GM21825 (cell line): ENCODE results near the gene PDCD6IP.
"Not testable (repeated sequence)": the region's sequence is repeated elsewhere in the genome, so short reads cannot be mapped to it uniquely, and the experiment has no call there.

Source experiments
- ATAC-seq: cut with Tn5 transposase; IDR thresholded peaks from one replicate; pipeline ENCODE4 v1.9.1; 2021; ENCODE audit warnings: mild to moderate bottlenecking, moderate library complexity; ENCODE audit not compliant: unreplicated experiment

The PDCD6IP gene, protein sequence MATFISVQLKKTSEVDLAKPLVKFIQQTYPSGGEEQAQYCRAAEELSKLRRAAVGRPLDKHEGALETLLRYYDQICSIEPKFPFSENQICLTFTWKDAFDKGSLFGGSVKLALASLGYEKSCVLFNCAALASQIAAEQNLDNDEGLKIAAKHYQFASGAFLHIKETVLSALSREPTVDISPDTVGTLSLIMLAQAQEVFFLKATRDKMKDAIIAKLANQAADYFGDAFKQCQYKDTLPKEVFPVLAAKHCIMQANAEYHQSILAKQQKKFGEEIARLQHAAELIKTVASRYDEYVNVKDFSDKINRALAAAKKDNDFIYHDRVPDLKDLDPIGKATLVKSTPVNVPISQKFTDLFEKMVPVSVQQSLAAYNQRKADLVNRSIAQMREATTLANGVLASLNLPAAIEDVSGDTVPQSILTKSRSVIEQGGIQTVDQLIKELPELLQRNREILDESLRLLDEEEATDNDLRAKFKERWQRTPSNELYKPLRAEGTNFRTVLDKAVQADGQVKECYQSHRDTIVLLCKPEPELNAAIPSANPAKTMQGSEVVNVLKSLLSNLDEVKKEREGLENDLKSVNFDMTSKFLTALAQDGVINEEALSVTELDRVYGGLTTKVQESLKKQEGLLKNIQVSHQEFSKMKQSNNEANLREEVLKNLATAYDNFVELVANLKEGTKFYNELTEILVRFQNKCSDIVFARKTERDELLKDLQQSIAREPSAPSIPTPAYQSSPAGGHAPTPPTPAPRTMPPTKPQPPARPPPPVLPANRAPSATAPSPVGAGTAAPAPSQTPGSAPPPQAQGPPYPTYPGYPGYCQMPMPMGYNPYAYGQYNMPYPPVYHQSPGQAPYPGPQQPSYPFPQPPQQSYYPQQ

GRCh38 chr3:33798418-33799201 lies at the start of gene PDCD6IP:
Gene PDCD6IP (plus strand): TSS chr3:33798630. CDS start chr3:33798729, 99 bp downstream.
- ATAC-seq, result peak; percentile 88

DNA sequence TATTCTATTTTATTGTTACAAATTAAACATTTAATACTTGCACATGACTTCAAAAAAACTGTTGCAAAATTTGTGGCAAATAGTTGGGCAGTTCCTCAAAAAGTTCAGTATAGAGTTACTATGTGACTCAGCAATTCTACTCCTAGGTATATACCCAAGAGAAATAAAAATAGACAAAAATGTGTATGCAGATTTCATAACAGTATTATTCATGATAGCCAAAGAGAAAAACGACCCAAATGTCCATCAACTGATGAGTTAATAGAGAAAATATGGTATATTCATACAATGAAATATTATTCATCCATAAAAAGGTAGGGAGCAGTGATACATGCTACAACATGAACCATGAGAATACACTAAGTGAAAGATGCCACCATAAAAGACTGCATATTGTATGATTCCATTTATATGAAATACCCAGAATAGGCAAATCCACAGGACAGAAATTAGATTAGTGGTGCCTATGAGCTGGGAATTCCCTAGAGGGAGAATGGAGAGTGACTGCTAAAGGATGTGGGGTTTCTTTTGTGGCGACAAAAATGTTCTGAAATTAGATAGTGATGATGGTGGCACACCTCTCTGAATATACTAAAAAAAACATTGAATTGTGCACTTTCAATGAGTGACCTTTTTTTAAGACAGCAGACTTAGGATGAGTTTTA lies 48.8 kb upstream of the PDCD6IP start:
- ATAC-seq, result no peak

DNA sequence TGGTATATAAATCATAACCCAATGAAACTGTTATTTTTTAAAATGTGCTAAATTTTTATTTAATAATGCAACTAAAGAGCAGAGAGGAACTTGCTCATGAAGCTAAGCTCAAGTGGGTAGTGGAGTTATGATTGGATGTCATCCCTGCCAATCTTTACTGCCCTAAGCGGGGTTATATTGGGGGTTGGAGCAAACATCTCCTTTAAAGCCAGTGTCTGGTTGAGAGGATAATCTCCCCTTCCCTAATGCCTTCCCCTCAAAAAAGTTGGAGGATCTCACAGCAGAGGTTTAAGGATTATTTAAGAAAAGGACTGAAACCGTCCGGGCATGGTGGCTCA lies 48.2 kb upstream of the PDCD6IP start:
- ATAC-seq, result no peak

DNA sequence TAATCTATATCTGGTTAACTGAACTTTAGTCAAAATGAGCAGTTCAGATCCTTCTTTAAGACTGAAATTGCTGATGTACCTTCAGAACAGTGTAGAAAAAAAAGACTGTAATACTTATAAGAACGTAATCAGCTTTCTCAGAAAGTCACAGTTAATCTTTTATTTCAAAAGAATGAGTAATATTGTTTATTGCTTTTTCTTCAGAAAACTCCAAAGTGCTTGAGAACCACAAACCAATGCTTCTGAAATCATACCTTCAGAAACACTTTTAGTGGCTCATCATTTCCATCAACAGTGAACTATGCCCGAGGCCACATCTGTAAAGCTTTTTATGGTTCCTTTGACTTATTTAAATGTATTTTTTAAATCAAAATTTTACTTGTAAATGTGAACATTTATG lies 47.1 kb upstream of the PDCD6IP start:
- ATAC-seq, result no peak

DNA sequence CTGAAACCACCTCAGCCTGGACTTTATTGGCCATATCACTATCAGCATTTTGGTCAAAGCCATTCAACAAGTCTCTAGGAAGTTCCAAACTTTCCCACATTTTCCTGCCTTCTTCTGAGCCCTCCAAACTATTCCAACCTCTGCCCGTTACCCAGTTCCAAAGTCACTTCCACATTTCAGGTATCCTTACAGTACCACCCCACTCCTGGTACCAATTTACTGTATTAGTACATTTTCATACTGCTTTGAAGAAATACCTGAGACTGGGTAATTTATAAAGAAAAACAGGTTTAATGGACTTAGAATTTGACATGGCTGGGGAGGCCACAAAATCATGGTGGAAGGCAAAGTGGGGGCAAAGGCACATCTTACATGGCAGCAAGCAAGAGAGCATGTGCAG lies 44.0 kb upstream of the PDCD6IP start:
- ATAC-seq, result not testable (repeated sequence)

DNA sequence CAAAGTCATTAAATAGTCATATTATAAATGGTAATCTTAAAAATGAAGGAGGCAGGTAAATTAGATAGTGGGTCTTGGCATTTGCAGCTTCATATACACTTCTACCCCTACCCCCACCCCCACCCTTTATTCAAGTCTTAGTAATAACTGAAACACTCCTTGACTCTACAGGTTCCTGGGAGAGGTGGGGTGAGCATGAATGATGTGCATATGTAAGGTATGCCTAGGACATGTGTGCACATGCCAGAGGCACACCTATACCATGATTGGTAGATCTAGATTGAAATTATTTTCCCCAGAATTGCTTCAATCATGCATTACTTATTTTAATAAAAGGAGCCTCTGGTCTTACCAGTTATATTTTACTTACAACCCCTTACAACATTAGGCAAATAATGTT lies 40.1 kb upstream of the PDCD6IP start:
- ATAC-seq, result no peak

GRCh38 chr3:33758864-33759263 lies 39.6 kb upstream of the PDCD6IP start:
- ATAC-seq, result no peak

DNA sequence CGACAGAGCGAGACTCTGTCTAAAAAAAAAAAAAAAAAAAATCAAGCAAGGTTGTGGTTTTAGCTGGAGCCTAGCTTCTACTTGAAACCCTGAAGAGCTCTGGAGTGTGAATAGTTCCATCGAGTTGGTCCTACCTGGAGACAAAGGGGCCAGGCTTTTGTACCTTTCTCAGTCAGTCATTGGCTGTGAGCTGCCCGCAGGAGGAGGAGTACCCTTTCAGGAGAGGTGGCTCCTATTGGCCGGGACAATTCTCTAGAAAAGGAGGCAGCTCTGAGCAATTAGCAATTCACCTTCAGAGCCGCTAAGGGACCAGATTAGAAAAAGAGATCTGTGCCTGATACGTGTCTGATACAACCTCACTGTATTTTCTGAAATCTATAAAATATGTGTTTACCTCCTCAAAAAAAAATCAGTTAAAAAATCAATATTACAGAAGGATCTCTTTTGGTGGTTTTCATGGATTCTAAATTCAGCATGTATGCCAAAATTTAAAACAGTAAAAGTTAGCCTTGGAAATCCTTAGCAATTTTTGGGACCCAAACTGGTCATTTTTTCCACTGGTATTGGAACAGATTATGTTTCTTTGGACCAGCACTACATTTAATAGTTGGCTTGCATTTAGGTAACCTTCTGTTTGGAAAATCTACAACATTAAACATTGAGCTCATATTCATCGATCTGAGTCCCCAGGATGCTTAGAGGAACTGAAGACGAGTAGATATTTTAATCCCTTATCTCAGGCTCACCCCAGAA lies 29.7 kb upstream of the PDCD6IP start:
- ATAC-seq, result no peak

GRCh38 chr3:33773637-33774036 lies 24.8 kb upstream of the PDCD6IP start:
- ATAC-seq, result no peak

- ATAC-seq, result no peak
Measured at GRCh38 chr3:33775363-33775762, 23.1 kb upstream of the PDCD6IP start.

- no peak for ATAC-seq
Measured at GRCh38 chr3:33777996-33778395, 20.4 kb upstream of the PDCD6IP start.

GRCh38 chr3:33779751-33780150 lies 18.7 kb upstream of the PDCD6IP start:
- ATAC-seq, result no peak

DNA sequence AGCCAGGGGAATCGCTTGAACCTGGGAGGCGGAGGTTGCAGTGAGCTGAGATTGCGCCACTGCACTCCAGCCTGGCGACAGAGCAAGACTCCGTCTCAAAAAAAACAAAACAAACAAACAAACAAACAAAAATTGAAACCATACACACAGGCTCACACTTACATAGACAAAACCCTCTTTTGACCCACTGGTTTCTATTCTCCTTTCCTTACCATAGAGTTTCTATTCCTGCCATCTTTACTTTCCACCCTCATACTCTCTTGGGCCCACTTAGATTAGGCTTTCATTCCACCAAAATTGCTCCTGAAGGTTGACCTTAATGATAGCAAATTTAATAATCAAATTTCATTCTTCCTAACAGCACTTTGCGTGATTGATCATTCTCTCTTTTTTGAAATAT lies 17.0 kb upstream of the PDCD6IP start:
- ATAC-seq, result not testable (repeated sequence)

GRCh38 chr3:33786565-33787327 lies 11.7 kb upstream of the PDCD6IP start:
- no peak for ATAC-seq

DNA sequence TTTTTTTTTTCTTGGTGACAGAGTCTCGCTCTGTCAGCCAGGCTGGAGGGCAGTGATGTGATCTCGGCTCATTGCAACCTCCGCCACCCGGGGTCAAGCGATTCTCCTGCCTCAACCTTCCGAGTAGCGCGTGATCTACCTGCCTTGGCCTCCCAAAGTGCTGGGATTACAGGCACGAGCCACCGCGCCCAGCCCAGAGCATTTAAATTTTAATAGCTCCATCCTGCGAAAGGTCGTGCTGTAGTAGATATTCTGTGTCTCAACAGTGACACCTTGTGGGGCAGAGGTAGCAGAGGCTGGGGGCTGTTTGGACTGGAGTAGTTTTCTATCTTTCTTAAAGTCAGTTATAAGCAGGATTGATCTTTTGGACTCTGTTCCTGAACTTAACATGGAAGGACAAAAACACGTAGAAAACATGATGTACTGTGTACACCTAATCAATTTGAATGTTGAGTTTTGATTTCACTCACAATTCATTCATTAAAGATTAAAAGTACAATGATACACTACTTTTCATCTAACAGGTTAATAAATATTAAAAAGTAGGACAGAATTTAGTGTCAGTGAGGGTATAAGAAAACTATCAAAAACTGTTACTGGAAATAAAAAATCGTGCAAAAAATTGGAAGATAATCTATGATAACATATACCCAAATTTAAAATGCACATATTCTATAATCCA lies 11.0 kb upstream of the PDCD6IP start:
- ATAC-seq, result peak; percentile 88

DNA sequence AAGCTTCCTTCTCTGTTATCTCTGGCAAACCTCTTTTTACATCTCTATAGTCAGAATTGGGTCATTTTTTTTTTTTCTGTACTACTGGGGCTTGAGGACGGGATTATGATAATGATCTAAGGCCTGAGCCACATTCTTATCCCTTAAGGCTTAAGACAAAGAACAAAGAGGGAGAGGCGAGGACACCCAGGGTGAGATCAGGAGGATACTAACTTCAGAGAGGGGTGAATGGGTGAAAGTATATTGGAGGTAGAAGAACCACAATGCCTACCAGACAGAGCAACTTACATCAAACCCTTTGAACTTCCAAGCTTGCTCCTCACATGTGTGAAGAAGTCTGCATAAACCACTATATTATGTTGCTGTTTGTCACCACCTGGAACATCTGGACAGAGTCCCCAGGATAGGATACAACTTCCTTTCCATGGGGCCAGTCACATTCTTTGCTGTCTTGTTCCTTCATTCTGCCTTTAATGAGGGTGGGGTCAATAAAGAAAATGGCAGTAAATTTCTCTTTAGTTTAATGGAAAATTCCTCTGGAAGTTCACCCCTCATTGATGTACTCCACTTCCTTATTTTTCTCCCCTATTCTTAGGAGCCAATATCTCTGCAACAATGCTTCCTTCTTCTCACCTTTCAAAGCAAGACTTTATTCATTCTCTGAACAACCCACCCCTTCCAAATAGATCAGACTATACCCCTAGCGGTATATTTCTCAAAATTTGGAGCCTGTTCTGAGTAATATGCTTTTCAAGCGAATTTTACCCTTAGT lies 9.1 kb upstream of the PDCD6IP start:
- no peak for ATAC-seq

DNA sequence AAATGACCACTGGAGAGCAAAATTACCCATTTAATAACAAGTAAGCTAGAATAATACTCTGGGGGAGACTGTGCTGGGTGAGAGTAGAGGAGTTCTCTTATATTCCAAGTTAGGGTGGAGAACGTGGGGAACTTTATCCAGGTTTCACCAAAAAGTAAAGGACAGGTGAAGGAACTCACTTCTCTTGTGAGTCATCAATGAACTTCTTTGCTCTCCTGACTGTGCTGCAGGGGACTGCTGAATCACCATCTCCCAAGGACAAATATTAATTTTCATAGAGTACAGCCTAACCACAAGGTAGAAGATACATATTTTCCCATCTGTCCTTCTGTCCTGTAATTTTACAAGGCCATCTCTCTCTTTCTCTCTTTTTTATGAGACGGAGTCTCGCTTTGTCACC lies 8.3 kb upstream of the PDCD6IP start:
- ATAC-seq, result no peak
